ENCODE results near the gene PHYKPL. TPM values are rescaled to one million over a fixed set of nuclear protein-coding genes. Genes with fewer than 3 reads are reported as not detected.
A peak's percentile ranks its signal among the peaks of the same experiment; 100 is the strongest.
"Not testable (repeated sequence)": the region's sequence is repeated elsewhere in the genome, so short reads cannot be mapped to it uniquely, and the experiment has no call there.

PHYKPL gene
- total RNA-seq, 1 experiment from 2014 or later: 53.7 TPM

GRCh38 chr5:178240341-178240741 lies 7.7 kb upstream of the PHYKPL start:
- no peak for DNase-seq (ENCODE audit: extremely low read depth, low read depth)

- DNase-seq (ENCODE audit: extremely low read depth, low read depth): not testable (repeated sequence)
Observed at GRCh38 chr5:178239626-178240301, 7.2 kb upstream of the PHYKPL start.

- no peak for DNase-seq (ENCODE audit: extremely low read depth, low read depth)
Observed at GRCh38 chr5:178238711-178239592, 6.3 kb upstream of the PHYKPL start.

- DNase-seq (ENCODE audit: extremely low read depth, low read depth): no peak
Observed at GRCh38 chr5:178238313-178238635, 5.7 kb upstream of the PHYKPL start.

GRCh38 chr5:178237431-178238312 lies 5.1 kb upstream of the PHYKPL start:
- no peak for DNase-seq (ENCODE audit: extremely low read depth, low read depth)

GRCh38 chr5:178236679-178237078 lies 4.1 kb upstream of the PHYKPL start:
- no peak for DNase-seq (ENCODE audit: extremely low read depth, low read depth)

GRCh38 chr5:178236126-178236525 lies 3.5 kb upstream of the PHYKPL start:
- DNase-seq (ENCODE audit: extremely low read depth, low read depth): no peak

- DNase-seq (ENCODE audit: extremely low read depth, low read depth): no peak
Observed at GRCh38 chr5:178235588-178235974, 3.0 kb upstream of the PHYKPL start.

GRCh38 chr5:178234750-178235587 lies 2.4 kb upstream of the PHYKPL start:
- peak; percentile 70 for DNase-seq (ENCODE audit: extremely low read depth, low read depth)

GRCh38 chr5:178234121-178234749 lies 1.6 kb upstream of the PHYKPL start:
- no peak for DNase-seq (ENCODE audit: extremely low read depth, low read depth)

GRCh38 chr5:178232920-178233429 lies 373 bp upstream of the PHYKPL start:
- no peak for DNase-seq (ENCODE audit: extremely low read depth, low read depth)

- DNase-seq (ENCODE audit: extremely low read depth, low read depth): no peak
Observed at GRCh38 chr5:178231539-178232123, 971 bp downstream of the PHYKPL start.

GRCh38 chr5:178230879-178231538 lies 1.6 kb downstream of the PHYKPL start:
- DNase-seq (ENCODE audit: extremely low read depth, low read depth): no peak

GRCh38 chr5:178229861-178230260 lies 2.7 kb downstream of the PHYKPL start:
- no peak for DNase-seq (ENCODE audit: extremely low read depth, low read depth)

GRCh38 chr5:178229111-178229510 lies 3.5 kb downstream of the PHYKPL start:
- not testable (repeated sequence) for DNase-seq (ENCODE audit: extremely low read depth, low read depth)

GRCh38 chr5:178228609-178229008 lies 4.0 kb downstream of the PHYKPL start:
- no peak for DNase-seq (ENCODE audit: extremely low read depth, low read depth)

- DNase-seq (ENCODE audit: extremely low read depth, low read depth): no peak
Observed at GRCh38 chr5:178227929-178228328, 4.7 kb downstream of the PHYKPL start.

- DNase-seq (ENCODE audit: extremely low read depth, low read depth): no peak
Observed at GRCh38 chr5:178227138-178227659, 5.4 kb downstream of the PHYKPL start.

Data from NCI-H460 (cell line).